WTC11 (cell line): ENCODE measurements around the gene ATF4. TPM values are rescaled to one million over a fixed set of nuclear protein-coding genes. Genes with fewer than 3 reads are reported as not detected.

Source experiments
- ATAC-seq: fragments of 200-7000 bp; cut with Tn5 transposase; 2 replicates; pipeline ENCODE4 v1.10.0; 2021; ENCODE audit warnings: mild to moderate bottlenecking, moderate library complexity
- CTCF ChIA-PET: fragments of 300-600 bp; sonication (Branson Sonifier 250); formaldehyde crosslinking; loops from one replicate; lab custom pipeline; 2021; ENCODE audit warnings: antibody characterized with exemption; lab: Charles Lee
- POLR2A ChIA-PET: fragments of 350-600 bp; sonication (Branson Sonifier 250); formaldehyde crosslinking; loops from one replicate; lab custom pipeline; 2021; ENCODE audit warnings: antibody characterized with exemption; lab: Charles Lee
- DNase-seq: peaks from one replicate; pipeline ENCODE4 v3.0.0; 2021; ENCODE audit warnings: low spot score
- H3K27ac Mint-ChIP-seq: 2 replicates; pipeline ENCODE4 v1.8.0; 2021; ENCODE audit warnings: mixed read lengths
- H3K27me3 Mint-ChIP-seq: 2 replicates; pipeline ENCODE4 v1.8.0; 2021; ENCODE audit warnings: low read depth, mild to moderate bottlenecking, moderate library complexity, mixed read lengths
- H3K36me3 Mint-ChIP-seq: 2 replicates; pipeline ENCODE4 v1.8.0; 2021; ENCODE audit warnings: mixed read lengths
- H3K4me1 Mint-ChIP-seq: 2 replicates; pipeline ENCODE4 v1.8.0; 2022; ENCODE audit warnings: mixed read lengths
- H3K4me3 Mint-ChIP-seq: 2 replicates; pipeline ENCODE4 v1.8.0; 2021; ENCODE audit warnings: mild to moderate bottlenecking, moderate library complexity, mixed read lengths
- H3K9me3 Mint-ChIP-seq: 2 replicates; pipeline ENCODE4 v1.8.0; 2021; ENCODE audit warnings: mixed read lengths
- CREB1 ChIP-seq: sonication (generic); formaldehyde crosslinking; IDR thresholded peaks from 2 replicates; pipeline ENCODE4 v1.8.0; 2023; ENCODE audit warnings: mild to moderate bottlenecking, missing genetic modification reagents
- CREM ChIP-seq: sonication (generic); formaldehyde crosslinking; IDR thresholded peaks from 2 replicates; pipeline ENCODE4 v1.8.1; 2022; ENCODE audit warnings: mild to moderate bottlenecking, missing genetic modification reagents, moderate library complexity
- ESRRA ChIP-seq: sonication (generic); formaldehyde crosslinking; IDR thresholded peaks from 2 replicates; pipeline ENCODE4 v1.8.1; 2022; ENCODE audit warnings: mild to moderate bottlenecking, missing genetic modification reagents, borderline replicate concordance
- IRF2 ChIP-seq: sonication (generic); formaldehyde crosslinking; IDR thresholded peaks from 2 replicates; pipeline ENCODE4 v1.8.0; 2022; ENCODE audit warnings: low read depth, missing genetic modification reagents, borderline replicate concordance
- JAZF1 ChIP-seq: fragments of 250-450 bp; sonication (Bioruptor Pico); IDR thresholded peaks from 2 replicates; pipeline ENCODE4 v1.9.0; 2021; ENCODE audit warnings: moderate library complexity, mild to moderate bottlenecking, inconsistent platforms
- JUN ChIP-seq: sonication (generic); formaldehyde crosslinking; IDR thresholded peaks from 2 replicates; pipeline ENCODE4 v1.8.0; 2023; ENCODE audit warnings: mild to moderate bottlenecking, missing genetic modification reagents
- MXD4 ChIP-seq: fragments of 250-450 bp; sonication (Bioruptor Pico); IDR thresholded peaks from 2 replicates; pipeline ENCODE4 v1.8.0; 2021; ENCODE audit warnings: mild to moderate bottlenecking, moderate library complexity, borderline replicate concordance
- OVOL2 ChIP-seq: fragments of 250-450 bp; sonication (Bioruptor Pico); IDR thresholded peaks from 2 replicates; pipeline ENCODE4 v1.9.0; 2021; ENCODE audit warnings: mild to moderate bottlenecking, borderline replicate concordance
- TCF7 ChIP-seq: sonication (generic); formaldehyde crosslinking; IDR thresholded peaks from 2 replicates; pipeline ENCODE4 v1.8.0; 2022; ENCODE audit warnings: mild to moderate bottlenecking, low read depth, missing genetic modification reagents, moderate library complexity
- ZNF121 ChIP-seq: sonication (generic); formaldehyde crosslinking; IDR thresholded peaks from 2 replicates; pipeline ENCODE4 v1.8.0; 2023; ENCODE audit warnings: missing genetic modification reagents
- ZNF219 ChIP-seq: sonication (generic); formaldehyde crosslinking; IDR thresholded peaks from 2 replicates; pipeline ENCODE4 v1.8.0; 2023; ENCODE audit warnings: missing genetic modification reagents, mild to moderate bottlenecking, borderline replicate concordance
- ZNF263 ChIP-seq: sonication (generic); formaldehyde crosslinking; IDR thresholded peaks from 2 replicates; pipeline ENCODE4 v1.8.1; 2022; ENCODE audit warnings: low read depth, mild to moderate bottlenecking, moderate library complexity, missing genetic modification reagents
- ZNF416 ChIP-seq: fragments of 250-450 bp; sonication (Bioruptor Pico); IDR thresholded peaks from 2 replicates; pipeline ENCODE4 v1.9.0; 2021; ENCODE audit warnings: mild to moderate bottlenecking, inconsistent platforms
- ZNF423 ChIP-seq: fragments of 250-450 bp; sonication (Bioruptor Pico); IDR thresholded peaks from 2 replicates; pipeline ENCODE4 v2.1.2; 2022; ENCODE audit warnings: mild to moderate bottlenecking, moderate library complexity
- total RNA-seq: library from RNA; stranded (reverse); gene quantifications from 3 replicates; pipeline ENCODE4 v1.2.3, GENCODE V29; 2021
- TF ChIP-seq, protein P1 (sequence below): sonication (generic); formaldehyde crosslinking; IDR thresholded peaks from 2 replicates; pipeline ENCODE4 v1.8.0; 2022; ENCODE audit warnings: mild to moderate bottlenecking, missing genetic modification reagents
- TF ChIP-seq, protein P2 (sequence below): fragments of 250-450 bp; sonication (Bioruptor Pico); conservative IDR thresholded peaks from 2 replicates; pipeline ENCODE4 v1.9.0; 2021; ENCODE audit warnings: mild to moderate bottlenecking
- TF ChIP-seq, protein P3 (sequence below): sonication (generic); formaldehyde crosslinking; IDR thresholded peaks from 2 replicates; pipeline ENCODE4 v1.8.1; 2023; ENCODE audit warnings: mild to moderate bottlenecking, missing genetic modification reagents, moderate library complexity
- TF ChIP-seq, protein P4 (sequence below): sonication (generic); formaldehyde crosslinking; IDR thresholded peaks from 2 replicates; pipeline ENCODE4 v1.8.0; 2023; ENCODE audit warnings: missing genetic modification reagents, mild to moderate bottlenecking, borderline replicate concordance
- TF ChIP-seq, protein P5 (sequence below): sonication (generic); formaldehyde crosslinking; IDR thresholded peaks from 2 replicates; pipeline ENCODE4 v1.8.1; 2022; ENCODE audit warnings: missing genetic modification reagents, borderline replicate concordance

Gene ATF4
- total RNA-seq, 1 experiment from 2014 or later = 460 TPM

DNA sequence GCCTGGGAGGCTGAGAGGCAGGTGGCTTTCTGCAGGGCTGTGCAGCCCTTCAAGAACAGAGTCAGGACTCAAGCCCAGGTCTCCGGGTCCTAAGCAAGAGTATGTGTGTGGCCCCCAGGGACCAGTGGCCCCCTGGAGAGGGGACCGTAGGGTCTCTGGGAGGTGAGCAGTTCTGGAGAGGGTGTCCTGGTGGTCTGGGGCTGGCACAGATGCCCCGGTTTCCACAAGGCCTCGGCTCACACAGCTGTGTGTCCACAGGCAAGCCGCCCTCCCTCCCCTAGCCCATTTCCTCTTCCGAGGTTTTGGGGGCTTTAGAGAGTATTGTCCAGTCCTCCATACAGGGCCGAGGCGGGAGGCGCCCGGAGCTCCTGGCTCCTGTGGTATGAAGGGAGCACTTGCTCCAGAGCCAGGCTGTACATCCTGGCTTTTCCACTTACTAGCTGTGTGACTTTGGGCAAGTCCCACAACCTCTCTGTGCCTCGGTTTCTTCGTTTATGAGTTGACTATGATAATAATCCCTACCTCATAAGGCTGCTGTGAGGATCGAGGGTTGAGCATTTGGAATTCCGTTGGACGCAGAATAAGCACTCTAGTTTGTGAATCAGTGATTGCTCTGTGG, 15.6 kb downstream of the ATF4 start:
- ATAC-seq (no peak), DNase-seq (no peak)
- peaks cover 45% of the 10 kb centered on the region for H3K4me1 Mint-ChIP-seq
- H3K27ac Mint-ChIP-seq = no peak overlapping the region
- POLR2A ChIA-PET = interaction anchor here (1.3 kb wide), 1 partner anchor 508 kb away, joined by 3 read pairs; no protein-coding TSS in a partner anchor
- no peaks in the 10 kb centered on the region for H3K9me3 Mint-ChIP-seq
- TF ChIP-seq, protein P1, sequence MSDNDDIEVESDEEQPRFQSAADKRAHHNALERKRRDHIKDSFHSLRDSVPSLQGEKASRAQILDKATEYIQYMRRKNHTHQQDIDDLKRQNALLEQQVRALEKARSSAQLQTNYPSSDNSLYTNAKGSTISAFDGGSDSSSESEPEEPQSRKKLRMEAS (CRISPR knock-in tag) = no peak
- TF ChIP-seq ZNF121 (CRISPR knock-in tag) (no peak), ZNF423 (CRISPR knock-in tag) (no peak), IRF2 (CRISPR knock-in tag) (no peak), OVOL2 (no peak), JUN (CRISPR knock-in tag) (no peak), CREM (CRISPR knock-in tag) (no peak), ZNF219 (CRISPR knock-in tag) (no peak), CREB1 (CRISPR knock-in tag) (no peak), JAZF1 (CRISPR knock-in tag) (no peak), ZNF263 (CRISPR knock-in tag) (no peak), ESRRA (CRISPR knock-in tag) (no peak), MXD4 (no peak), TCF7 (CRISPR knock-in tag) (no peak), ZNF416 (CRISPR knock-in tag) (no peak)
- TF ChIP-seq, protein P2, sequence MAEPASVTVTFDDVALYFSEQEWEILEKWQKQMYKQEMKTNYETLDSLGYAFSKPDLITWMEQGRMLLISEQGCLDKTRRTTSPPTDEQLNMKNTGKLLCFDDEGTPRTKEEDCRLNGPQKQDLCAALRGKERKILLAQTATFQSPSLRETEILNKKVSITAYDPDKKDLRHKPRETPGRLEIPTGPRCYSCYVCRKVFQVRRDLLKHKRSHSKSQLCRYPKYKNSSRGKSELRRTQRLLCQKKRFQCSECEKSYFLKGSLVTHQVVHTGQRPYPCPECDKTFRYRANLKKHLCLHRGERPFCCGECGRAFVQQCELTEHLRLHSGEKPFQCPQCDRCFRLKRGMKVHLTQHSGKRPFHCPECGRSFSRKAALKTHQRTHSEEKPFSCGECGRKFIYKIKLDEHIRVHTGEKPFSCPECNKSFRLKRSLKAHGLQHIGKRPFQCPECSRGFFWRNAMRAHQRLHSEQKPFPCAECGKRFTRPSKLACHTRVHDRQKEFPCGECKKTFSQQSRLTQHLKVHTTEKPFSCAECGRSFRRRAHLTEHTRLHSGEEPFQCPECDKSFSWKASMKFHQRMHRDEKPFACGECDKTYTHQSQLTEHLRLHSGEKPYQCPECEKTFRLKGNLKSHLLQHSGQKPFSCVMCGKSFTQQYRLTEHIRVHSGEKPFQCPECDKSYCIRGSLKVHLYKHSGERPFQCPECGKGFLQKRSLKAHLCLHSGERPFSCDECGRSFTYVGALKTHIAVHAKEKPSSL (CRISPR knock-in tag) = no peak
- TF ChIP-seq, protein P3, sequence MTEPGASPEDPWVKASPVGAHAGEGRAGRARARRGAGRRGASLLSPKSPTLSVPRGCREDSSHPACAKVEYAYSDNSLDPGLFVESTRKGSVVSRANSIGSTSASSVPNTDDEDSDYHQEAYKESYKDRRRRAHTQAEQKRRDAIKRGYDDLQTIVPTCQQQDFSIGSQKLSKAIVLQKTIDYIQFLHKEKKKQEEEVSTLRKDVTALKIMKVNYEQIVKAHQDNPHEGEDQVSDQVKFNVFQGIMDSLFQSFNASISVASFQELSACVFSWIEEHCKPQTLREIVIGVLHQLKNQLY (CRISPR knock-in tag) = no peak
- TF ChIP-seq, protein P4, sequence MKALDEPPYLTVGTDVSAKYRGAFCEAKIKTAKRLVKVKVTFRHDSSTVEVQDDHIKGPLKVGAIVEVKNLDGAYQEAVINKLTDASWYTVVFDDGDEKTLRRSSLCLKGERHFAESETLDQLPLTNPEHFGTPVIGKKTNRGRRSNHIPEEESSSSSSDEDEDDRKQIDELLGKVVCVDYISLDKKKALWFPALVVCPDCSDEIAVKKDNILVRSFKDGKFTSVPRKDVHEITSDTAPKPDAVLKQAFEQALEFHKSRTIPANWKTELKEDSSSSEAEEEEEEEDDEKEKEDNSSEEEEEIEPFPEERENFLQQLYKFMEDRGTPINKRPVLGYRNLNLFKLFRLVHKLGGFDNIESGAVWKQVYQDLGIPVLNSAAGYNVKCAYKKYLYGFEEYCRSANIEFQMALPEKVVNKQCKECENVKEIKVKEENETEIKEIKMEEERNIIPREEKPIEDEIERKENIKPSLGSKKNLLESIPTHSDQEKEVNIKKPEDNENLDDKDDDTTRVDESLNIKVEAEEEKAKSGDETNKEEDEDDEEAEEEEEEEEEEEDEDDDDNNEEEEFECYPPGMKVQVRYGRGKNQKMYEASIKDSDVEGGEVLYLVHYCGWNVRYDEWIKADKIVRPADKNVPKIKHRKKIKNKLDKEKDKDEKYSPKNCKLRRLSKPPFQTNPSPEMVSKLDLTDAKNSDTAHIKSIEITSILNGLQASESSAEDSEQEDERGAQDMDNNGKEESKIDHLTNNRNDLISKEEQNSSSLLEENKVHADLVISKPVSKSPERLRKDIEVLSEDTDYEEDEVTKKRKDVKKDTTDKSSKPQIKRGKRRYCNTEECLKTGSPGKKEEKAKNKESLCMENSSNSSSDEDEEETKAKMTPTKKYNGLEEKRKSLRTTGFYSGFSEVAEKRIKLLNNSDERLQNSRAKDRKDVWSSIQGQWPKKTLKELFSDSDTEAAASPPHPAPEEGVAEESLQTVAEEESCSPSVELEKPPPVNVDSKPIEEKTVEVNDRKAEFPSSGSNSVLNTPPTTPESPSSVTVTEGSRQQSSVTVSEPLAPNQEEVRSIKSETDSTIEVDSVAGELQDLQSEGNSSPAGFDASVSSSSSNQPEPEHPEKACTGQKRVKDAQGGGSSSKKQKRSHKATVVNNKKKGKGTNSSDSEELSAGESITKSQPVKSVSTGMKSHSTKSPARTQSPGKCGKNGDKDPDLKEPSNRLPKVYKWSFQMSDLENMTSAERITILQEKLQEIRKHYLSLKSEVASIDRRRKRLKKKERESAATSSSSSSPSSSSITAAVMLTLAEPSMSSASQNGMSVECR (CRISPR knock-in tag) = no peak
- TF ChIP-seq, protein P5, sequence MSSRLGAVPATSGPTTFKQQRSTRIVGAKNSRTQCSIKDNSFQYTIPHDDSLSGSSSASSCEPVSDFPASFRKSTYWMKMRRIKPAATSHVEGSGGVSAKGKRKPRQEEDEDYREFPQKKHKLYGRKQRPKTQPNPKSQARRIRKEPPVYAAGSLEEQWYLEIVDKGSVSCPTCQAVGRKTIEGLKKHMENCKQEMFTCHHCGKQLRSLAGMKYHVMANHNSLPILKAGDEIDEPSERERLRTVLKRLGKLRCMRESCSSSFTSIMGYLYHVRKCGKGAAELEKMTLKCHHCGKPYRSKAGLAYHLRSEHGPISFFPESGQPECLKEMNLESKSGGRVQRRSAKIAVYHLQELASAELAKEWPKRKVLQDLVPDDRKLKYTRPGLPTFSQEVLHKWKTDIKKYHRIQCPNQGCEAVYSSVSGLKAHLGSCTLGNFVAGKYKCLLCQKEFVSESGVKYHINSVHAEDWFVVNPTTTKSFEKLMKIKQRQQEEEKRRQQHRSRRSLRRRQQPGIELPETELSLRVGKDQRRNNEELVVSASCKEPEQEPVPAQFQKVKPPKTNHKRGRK = no peak
- H3K36me3 Mint-ChIP-seq = peaks cover 8% of the 10 kb centered on the region; the same call in 1 of the 2 replicates
- no peak overlapping the region for H3K4me3 Mint-ChIP-seq
- peaks cover 3% of the 10 kb centered on the region; the same call in 1 of the 2 replicates for H3K27me3 Mint-ChIP-seq
- CTCF ChIA-PET = interaction anchor here (0.6 to 3.0 kb wide), 35 partner anchors 9 to 588 kb away, joined by 3 to 35 read pairs (median 6); partner anchors contain the start of genes ATF4, CACNA1I, MIEF1 and TAB1
